Anterior cingulate cortex (tissue), 58 donors: ENCODE data around the gene FUT8.
A peak's percentile ranks its signal among the peaks of the same experiment; 100 is the strongest.
"Not testable (repeated sequence)": the region's sequence is repeated elsewhere in the genome, so short reads cannot be mapped to it uniquely, and the experiment has no call there.

Experiments used
- DNase-seq, 58 donors: peaks; one replicate each; lab custom pipeline; 2025; lab: John Stamatoyannopoulos, UW

FUT8 gene

DNA sequence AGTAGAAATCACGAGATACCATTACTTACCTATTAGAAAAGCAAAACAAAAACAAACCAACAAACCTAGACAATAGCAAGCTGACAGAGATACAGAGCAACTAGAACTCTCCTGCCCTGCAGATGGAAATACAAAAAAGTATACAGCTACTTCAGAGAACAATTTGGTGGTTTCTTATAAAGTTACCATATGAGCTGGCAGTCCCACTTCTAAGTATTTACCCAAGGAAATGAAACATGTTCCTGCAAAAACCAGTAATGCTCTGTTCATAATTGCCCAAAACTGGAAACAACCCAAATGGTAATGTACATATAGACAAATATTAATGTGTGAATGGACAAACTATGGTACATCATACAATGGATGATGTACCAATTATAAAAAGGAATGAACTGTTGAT lies 31.7 kb downstream of the FUT8 start:
- no peak for DNase-seq

GRCh38 chr14:65446159-65446558 lies 33.6 kb downstream of the FUT8 start:
- no peak for DNase-seq

DNA sequence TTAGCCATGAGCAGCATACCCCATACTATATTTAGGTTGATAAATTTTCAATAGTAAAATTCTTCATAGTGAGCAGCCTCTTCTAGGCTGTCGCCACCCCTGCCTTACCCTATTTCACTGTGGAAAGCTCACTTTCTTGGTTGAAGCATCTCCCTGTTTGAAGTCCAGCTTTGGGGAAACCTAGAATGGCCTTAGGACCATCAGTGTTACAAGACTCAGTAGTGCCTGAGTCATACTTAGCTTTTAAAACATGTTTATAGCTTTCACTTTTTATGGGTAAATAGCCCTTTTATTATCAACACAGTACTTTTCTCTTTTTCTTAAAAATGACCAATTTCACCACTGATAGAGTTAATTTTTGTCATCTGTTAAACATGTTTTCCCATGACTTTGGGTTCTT lies 37.1 kb downstream of the FUT8 start:
- DNase-seq: no peak

DNA sequence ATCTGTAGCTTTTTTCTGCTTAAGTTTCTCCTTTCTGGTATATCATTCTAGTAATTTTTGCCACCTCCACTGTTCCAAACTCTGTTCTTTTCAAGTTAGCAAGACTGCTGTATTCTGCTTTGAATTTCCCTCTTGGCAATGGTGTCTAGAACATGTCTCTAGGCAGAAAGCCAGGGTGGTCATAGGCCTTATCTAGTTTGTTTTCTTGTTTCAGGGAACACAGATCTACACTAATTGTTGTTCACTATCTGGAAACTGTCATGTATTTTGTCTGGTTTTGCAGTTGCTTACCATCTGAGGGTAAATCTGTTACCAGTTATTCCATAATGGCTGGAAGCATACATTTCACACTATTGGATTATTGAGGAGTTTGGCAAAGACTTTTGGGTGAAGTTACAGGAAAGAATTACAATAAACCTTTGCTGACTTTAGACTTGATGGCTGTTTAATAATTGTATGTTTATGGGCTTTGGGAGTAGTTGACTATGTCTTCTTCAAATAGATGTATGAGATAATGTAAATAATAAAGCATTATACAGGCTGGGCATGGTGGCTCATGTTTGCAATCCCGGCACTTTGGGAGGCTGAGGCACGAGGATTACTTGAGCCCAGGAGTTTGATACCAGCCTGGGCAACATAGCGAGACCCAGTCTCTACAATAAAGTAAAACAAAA lies 41.4 kb downstream of the FUT8 start:
- no peak for DNase-seq

DNA sequence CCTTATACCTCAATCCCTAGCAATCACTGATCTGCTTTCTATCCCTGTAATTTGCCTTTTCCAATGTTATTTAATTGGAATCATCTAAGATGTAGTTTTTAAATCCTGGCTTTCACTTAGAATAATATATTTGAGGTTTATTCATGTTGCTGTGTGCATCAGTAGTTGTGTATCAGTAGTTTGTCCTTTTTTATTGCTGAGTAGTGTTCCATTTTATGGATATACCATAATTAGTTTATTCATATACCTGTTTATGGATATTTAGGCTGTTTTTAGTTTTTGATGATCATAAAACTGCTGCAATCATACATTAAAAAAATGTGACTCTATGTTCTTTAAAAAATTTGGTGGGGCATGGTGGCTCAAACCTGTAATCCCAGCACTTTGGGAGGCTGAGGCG lies 43.7 kb downstream of the FUT8 start:
- no peak for DNase-seq

DNA sequence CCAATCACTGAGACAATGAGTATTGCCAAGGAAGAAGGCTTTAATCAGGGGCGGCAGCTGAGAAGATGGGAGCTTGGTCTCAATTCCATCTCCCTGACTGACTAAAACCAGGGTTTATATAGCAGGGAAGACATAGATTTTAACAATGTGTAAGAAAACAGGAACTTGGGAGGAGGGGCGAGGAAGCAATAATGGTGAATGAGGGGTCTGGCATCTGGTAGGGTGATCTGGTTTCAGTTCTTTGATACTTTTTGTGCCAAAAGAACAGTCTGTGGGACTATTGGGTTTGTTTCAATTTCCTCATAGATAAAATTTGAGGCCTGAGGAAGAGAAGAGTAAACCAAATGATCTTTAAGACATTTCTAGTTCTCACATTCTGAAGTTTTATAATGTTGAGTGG lies 49.2 kb downstream of the FUT8 start:
- DNase-seq: no peak

DNA sequence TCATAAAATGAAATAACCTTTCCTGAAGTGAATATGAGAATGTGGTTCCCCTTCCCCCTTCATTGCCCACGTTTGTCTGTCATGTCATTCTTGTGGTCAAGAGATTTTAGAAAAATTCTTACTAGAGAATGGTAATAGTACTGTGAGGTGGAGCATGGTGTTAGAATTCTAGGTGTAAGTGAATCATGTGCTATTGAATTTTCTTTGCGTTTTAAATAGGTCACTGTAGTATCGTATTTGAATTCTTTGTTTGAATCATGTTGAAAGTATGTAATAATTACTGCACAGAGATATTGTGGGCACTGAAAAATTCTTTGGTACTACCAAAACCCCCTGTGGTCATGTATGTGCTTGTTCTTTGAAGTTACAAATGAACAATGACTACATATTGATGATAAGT lies 49.9 kb downstream of the FUT8 start:
- DNase-seq: no peak

GRCh38 chr14:65465584-65465983 lies 53.1 kb downstream of the FUT8 start:
- DNase-seq: no peak

DNA sequence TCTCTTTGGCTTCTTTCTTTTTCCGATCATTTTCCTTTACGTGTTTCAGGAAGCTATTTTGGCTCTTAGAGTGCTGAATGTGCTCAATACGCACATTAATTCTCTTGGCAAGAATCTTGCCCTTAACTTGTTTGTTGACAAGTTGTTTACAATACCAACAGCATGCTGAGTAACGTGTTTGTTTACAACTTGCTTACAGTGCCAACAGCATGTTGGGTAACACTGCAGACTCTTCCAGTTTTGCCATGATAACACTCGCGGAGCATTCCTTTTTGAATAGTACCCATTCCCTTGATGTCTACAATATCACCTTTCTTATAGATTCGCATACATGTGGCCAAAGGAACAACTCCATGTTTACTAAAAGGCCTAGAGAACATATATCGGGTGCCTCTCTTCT lies 55.4 kb downstream of the FUT8 start:
- not testable (repeated sequence) for DNase-seq

DNA sequence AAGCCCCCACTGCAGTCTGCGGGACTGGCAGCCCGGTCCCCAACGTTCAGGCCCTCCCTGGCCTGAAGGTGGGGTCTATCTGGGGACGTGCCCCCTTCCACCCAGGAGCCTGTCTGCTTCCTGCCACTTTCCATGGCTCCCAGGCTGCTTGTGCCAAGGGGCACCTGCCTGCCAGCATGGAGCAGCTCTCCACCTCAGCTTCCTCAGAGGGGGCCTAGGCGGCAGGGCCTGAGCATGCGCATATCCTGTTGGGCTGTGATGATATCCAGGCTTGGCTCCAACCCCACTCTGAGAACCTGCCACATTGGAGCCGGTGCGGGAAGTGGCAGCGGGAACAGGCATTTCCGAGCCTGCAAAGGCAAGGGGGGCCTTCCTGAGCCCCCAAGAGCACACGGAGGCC lies 57.4 kb downstream of the FUT8 start:
- no peak for DNase-seq

- peak in 2 of 58 donors; percentile 3 to 38 for DNase-seq
Measured at GRCh38 chr14:65470404-65470880, 57.9 kb downstream of the FUT8 start.

GRCh38 chr14:65471038-65471878 lies 58.7 kb downstream of the FUT8 start:
- no peak for DNase-seq

- DNase-seq: no peak
Measured at GRCh38 chr14:65472189-65472588, 59.7 kb downstream of the FUT8 start.

GRCh38 chr14:65476273-65476941 lies 63.9 kb downstream of the FUT8 start:
- DNase-seq: no peak

DNA sequence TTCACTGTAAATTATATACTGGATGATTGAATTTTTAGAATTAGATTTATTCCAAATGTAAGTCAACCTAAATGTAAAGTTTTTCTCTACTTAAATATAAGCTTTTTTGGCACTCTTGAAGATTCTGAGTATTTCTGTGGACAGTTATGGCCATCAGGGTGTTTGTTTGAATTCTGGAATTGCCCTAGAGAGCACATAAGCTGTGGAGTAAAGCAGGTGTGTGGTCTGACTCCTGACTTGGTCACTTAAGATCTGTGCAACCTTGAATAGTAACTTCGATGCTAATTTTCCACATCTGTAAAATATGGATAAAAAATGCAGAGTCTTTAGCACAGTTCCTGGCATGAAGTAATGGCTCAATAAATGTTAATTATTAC lies 64.4 kb downstream of the FUT8 start:
- DNase-seq: no peak

DNA sequence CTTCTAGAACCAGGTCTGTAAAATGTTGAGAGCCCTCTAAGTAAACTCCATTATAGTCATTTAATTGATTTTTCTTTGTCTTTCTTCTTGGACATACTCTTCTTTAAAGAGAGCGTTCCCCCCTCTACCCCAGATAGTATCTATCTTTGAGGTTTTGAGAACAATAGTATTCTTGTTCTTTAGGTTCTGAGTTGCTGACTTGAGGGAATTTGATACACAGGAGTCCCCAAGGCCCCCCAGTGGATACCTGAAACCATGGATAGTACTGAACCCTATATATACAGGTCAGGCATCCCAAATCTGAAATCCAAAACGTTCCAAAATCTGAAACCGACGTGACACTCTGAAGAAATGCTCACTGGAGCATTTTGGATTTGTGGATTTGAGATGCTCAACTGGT lies 65.5 kb downstream of the FUT8 start:
- DNase-seq: no peak

DNA sequence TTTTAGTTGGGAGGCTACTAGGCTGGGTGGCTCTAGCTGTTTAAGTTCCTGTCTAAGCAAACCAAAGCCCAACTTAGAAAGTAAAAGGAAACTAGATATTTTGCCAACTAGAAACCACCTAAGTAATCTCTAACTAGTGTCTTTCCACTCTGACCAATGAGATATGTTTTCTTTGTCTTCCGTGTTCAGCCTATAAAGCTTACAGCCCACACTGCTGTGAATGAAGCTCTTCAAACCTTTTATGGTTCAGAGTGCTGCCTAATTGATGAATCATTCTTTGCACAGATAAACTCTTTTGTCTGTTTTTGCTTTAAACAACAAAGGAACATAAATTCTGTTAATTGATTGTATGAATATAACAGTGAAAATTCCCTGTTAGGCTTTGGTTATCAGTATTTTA lies 66.1 kb downstream of the FUT8 start:
- DNase-seq: no peak

GRCh38 chr14:65479386-65479785 lies 66.9 kb downstream of the FUT8 start:
- DNase-seq: no peak

- DNase-seq: peak in 4 of 58 donors; percentile 3 to 48 (median 19)
Measured at GRCh38 chr14:65482757-65483438, 70.4 kb downstream of the FUT8 start.

DNA sequence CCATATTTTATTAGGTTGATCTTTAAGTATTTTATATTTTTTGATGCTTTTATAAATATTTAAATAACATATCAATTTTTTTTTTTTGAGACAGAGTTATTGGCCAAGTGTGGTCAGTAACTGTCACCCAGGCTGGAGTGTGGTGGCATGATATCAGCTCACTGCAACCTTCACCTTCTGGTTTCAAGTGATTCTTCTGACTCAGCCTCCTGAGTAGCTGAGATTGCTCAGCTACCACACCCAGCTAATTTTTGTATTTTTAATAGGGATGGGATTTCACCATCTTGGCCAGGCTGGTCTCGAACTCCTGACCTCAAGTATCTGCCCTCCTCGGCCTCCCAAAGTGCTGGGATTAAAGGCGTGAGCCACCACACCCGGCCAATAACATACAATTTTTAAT lies 71.1 kb downstream of the FUT8 start:
- no peak for DNase-seq

DNA sequence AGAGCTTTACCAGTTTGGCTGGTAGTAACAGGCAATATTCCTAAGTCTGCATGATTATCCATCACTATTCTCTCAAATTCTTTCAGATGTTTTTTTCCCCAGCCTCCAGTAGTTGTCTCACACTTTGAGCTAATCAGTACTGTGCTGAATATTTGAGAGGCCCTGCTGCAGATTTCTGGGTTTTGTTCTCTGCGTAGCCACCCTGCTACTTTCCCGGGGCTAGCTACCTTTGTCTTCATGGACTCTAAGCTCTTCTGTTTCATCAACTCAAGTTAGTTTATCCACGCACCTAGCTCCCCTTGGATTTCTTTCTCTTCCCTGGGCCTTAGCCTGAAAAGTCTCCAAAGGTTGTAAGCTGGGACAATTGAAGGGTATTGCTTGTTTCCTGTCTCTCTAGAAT lies 73.0 kb downstream of the FUT8 start:
- DNase-seq: no peak
